ENCODE measurements around the gene WASL.
"Not testable (repeated sequence)": the region's sequence is repeated elsewhere in the genome, so short reads cannot be mapped to it uniquely, and the experiment has no call there.

WASL gene

DNA sequence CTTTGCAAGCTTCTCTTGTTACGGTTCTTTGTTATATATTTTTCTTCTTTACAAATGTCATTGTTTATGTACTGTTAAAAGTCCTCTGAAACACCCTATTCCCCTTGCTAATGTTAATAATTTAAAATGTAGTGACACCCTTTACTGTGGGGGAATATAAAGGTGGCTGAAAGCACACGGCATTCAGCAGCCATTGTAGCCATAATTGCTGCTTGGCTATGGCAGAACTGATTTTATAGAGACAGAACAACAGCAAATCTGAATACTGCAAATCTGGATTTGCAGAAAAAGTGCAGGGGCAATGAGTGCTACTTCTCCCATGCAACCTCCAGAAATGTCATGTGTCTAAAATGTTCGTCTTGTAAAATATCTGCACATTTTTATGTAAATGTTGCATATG lies 3.7 kb upstream of the WASL start:
- H3K36me3 ChIP-seq (ENCODE audit: insufficient read depth, low read length) = no peaks in the 10 kb centered on the region
- H3K9me3 ChIP-seq (ENCODE audit: control insufficient read depth, insufficient read depth, low read length) = no peaks in the 10 kb centered on the region
- no peak overlapping the region for H3K9ac ChIP-seq (ENCODE audit: low read depth, low read length)
- peaks cover 13% of the 10 kb centered on the region; the same call in 1 of the 2 replicates for H3K4me1 ChIP-seq (ENCODE audit: insufficient read depth, low read length)

DNA sequence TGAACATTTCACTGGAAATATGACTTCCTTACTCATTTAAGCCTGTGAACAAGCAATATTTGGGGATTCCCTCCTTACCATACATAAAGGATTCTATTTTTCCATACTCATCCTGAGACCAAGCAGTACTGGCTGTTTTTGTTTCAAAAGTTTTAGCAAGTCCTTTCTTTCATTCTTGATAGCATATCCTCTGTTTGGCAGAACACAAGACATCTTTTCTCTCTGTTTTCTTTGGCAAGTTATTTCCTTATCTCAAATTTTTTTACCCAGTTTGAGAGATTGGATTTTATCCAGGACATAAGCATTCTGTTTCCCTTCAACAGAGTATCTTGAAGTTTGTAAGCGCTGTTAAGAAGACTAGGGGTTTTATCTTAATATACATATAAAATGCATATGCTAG lies 3.0 kb upstream of the WASL start:
- no peak overlapping the region for H3K9ac ChIP-seq (ENCODE audit: low read depth, low read length)
- peaks cover 13% of the 10 kb centered on the region; the same call in 1 of the 2 replicates for H3K4me1 ChIP-seq (ENCODE audit: insufficient read depth, low read length)
- no peaks in the 10 kb centered on the region for H3K36me3 ChIP-seq (ENCODE audit: insufficient read depth, low read length)
- no peaks in the 10 kb centered on the region for H3K9me3 ChIP-seq (ENCODE audit: control insufficient read depth, insufficient read depth, low read length)

DNA sequence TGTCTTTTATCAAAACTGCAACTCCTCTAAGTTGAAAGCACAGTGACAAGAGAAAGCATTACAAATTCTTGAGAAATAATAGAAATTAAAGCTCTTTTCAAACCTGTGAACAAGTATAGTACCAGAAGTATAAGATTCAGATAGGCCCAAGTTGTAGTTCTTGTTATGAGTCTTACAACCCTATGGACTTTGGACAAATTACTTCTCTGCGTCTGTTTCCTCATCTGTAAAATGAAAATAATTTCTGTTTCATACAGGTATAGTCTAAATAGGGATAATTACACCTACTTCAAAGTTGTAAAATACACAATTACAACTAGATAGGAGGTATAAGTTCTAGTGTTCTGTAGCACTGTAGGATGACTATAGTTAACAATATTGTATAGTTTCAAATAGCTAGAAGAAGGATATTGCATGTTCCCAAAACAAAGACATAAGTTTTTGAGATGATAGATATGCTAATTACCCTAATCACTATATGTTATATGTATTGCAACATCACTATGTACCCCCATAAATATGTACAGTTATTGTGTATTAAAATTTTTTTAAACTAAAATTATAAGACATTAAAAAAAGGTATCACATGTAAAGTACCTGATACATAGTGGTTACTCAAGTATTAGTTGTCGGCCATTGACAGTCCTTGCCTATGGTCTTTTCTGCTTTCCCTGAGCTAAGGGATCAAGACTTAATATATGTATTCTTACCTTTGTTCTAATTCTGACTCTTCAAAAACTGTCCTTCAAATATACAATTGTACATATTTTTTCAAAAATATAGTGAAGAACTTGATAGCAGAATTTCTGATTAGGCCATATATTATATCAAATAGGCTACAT lies 1.8 kb upstream of the WASL start:
- Histone ChIP-seq H3K9ac (ENCODE audit: low read depth, low read length) (peak overlapping the region; percentile 48), H3K9me3 (ENCODE audit: control insufficient read depth, insufficient read depth, low read length) (no peaks in the 10 kb centered on the region), H3K4me1 (ENCODE audit: insufficient read depth, low read length) (peaks cover 13% of the 10 kb centered on the region), H3K36me3 (ENCODE audit: insufficient read depth, low read length) (no peaks in the 10 kb centered on the region)

DNA sequence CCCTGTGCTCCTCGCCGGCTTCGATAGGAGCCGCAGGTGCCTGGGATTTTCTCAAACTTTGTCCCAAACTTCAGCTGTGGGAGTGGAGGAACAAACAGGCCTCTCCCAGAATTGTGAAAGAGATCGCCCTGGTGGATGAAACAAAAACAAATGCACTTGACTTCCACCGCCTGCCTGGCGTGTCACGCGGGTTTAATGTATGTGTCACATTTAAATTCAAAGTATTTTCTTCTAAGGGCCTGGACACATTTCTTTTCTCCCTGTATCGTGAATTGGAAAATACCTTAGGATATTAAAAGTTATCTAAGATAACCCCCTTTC lies 694 bp upstream of the WASL start:
- Histone ChIP-seq H3K36me3 (ENCODE audit: insufficient read depth, low read length) (no peaks in the 10 kb centered on the region), H3K4me1 (ENCODE audit: insufficient read depth, low read length) (peaks cover 12% of the 10 kb centered on the region), H3K9ac (ENCODE audit: low read depth, low read length) (peak overlapping the region; percentile 99), H3K9me3 (ENCODE audit: control insufficient read depth, insufficient read depth, low read length) (no peaks in the 10 kb centered on the region)

DNA sequence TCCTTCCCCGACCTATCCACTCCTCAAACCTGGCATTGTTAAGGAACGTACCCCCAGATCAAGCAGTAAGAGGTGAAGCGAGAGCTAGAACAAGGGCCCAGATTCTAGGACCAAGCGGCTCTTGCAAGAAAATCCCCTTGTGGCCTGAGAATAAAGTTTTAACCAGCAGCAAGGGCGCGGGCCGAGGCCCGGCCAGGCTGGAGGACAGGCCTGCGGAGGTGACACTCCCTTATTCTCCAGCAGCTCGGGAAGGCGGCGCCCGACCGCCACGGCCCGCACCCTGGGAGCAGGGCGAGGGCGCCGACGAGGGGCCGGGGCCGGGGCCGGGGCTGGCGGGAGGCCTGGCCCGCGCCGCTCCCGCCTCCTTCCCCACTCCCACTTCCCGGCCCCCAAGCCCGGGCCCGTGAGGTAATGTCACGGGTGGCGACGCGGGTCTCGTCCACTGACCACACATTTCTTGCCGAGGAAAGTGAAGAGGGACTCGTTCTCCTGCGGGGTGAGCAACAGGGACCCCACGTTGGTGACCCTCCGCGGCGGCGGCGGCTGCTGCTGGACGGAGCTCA lies 551 bp downstream of the WASL start:
- peak overlapping the region; percentile 99 for H3K9ac ChIP-seq (ENCODE audit: low read depth, low read length)
- H3K9me3 ChIP-seq (ENCODE audit: control insufficient read depth, insufficient read depth, low read length) = no peaks in the 10 kb centered on the region
- H3K36me3 ChIP-seq (ENCODE audit: insufficient read depth, low read length) = no peaks in the 10 kb centered on the region
- H3K4me1 ChIP-seq (ENCODE audit: insufficient read depth, low read length) = peaks cover 21% of the 10 kb centered on the region

DNA sequence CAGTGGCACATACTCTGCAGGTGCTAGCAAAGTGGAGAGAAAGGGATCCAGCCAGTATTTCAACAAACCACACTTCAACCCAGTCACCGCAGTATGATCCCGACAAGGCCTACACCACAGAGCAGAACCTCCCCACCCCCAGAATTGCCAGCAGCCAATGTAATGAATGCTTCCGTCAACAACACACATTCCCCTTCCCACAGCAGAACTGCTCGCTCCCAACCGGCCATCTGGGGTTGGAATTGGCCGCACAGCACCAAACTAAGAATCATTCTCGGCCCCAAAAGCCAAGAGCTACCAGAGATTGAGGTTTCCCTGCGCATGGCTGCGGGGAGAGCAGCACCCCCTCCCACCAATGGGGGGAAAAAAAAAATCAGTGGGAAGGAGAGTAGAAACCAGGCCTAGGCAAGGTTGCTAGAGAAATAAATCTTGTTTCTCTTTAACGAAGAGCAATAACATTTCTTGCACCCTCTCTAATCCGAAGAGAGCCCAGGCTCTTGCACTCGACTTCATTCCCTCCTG lies 1.1 kb downstream of the WASL start:
- H3K4me1 ChIP-seq (ENCODE audit: insufficient read depth, low read length) = peaks cover 21% of the 10 kb centered on the region
- H3K9ac ChIP-seq (ENCODE audit: low read depth, low read length) = peak overlapping the region; percentile 99
- no peaks in the 10 kb centered on the region for H3K36me3 ChIP-seq (ENCODE audit: insufficient read depth, low read length)
- H3K9me3 ChIP-seq (ENCODE audit: control insufficient read depth, insufficient read depth, low read length) = no peaks in the 10 kb centered on the region

DNA sequence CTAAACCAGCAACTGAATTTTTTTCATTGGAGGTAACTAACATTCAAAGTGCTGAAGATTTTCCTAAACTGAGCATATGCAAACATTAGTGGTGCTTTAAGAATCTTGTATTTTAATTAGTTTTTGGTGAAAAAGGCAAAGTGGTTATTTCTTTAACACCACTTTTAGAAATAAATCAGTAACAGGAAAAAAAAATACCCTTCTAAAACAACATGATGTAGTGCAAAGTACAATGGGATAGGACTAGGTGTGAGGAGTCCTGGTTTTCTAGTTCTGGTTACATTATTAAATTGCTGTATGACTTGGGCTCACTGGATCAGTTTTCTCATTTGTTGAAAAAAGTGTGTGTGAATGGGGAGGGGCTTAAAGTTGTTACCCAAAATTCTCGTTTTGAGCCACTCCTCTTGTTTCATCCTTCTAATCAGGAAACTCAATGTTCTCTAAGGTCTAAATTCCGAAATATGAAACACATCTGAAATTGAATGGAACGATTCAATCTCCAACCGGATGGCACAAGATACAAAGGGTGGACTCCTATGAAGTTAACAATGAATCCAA lies 1.8 kb downstream of the WASL start:
- no peaks in the 10 kb centered on the region for H3K9me3 ChIP-seq (ENCODE audit: control insufficient read depth, insufficient read depth, low read length)
- peaks cover 16% of the 10 kb centered on the region for H3K4me1 ChIP-seq (ENCODE audit: insufficient read depth, low read length)
- peak overlapping the region; percentile 99 for H3K9ac ChIP-seq (ENCODE audit: low read depth, low read length)

DNA sequence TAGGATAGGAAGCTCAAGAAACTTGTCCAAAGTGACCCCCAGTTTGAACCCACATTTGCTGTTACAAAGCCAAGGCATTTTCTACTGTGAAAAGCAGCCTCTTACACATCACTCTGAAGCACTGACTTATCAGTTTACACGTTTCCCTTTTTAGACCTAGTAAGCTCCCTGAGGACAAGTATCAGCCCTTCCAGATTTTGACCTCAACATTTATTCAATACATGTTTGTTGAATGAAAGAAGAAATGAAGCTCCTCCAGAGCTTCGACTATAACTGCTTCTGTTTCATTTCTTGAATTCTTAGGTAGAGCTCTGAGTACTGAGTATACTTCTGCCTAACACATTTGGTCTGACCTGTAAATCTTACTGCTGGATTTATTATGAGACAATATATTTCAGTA lies 2.7 kb downstream of the WASL start:
- Histone ChIP-seq H3K36me3 (ENCODE audit: insufficient read depth, low read length) (no peaks in the 10 kb centered on the region), H3K4me1 (ENCODE audit: insufficient read depth, low read length) (peaks cover 16% of the 10 kb centered on the region), H3K9me3 (ENCODE audit: control insufficient read depth, insufficient read depth, low read length) (no peaks in the 10 kb centered on the region), H3K9ac (ENCODE audit: low read depth, low read length) (peak overlapping the region; percentile 99; the same call in 1 of the 2 replicates)

More for the DNA sequence above, 1.8 kb downstream of the WASL start:
- no peaks in the 10 kb centered on the region for H3K36me3 ChIP-seq (ENCODE audit: insufficient read depth, low read length)

DNA sequence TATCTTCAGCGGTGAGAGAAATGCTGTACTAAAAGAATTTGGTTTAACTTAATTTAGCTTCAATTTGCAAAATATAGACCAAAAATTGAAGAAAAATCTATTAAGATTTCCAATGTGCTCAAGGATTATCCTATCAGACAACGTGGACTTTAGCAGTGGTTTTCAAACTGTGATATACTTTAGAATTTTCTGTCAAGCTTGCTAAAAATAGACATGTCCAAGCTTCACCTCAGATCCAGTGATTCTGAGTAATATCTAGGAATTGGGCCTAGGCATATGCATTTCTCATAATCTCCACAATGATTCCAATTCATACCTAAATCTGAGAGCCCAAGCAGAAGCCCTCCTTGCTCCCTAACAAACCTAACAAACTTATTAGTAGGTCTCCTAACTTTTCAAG lies 3.4 kb downstream of the WASL start:
- H3K4me1 ChIP-seq (ENCODE audit: insufficient read depth, low read length) = peaks cover 16% of the 10 kb centered on the region

DNA sequence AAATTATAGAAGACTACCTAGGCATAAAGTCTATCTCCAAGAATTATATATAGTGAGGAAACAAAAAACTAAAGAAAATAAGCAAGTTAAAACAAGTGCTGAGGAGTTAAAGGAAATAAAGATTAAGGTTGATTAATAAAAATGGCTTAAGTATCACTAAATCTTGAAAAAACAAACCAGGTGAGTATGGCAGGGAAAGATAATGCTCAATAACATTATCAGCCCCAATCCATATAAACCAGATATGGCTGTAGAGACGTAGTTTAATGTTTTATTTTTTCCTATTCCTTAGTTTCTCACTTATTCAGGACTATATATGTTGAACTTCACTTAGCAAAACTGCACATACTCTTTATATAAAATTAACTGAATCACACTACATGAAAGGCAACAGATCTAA lies 4.4 kb downstream of the WASL start:
- H3K36me3 ChIP-seq (ENCODE audit: insufficient read depth, low read length) = no peaks in the 10 kb centered on the region
- H3K9me3 ChIP-seq (ENCODE audit: control insufficient read depth, insufficient read depth, low read length) = no peaks in the 10 kb centered on the region
- peaks cover 16% of the 10 kb centered on the region for H3K4me1 ChIP-seq (ENCODE audit: insufficient read depth, low read length)
- no peak overlapping the region for H3K9ac ChIP-seq (ENCODE audit: low read depth, low read length)

More for the DNA sequence above, 3.4 kb downstream of the WASL start:
- Histone ChIP-seq H3K9ac (ENCODE audit: low read depth, low read length) (no peak overlapping the region), H3K9me3 (ENCODE audit: control insufficient read depth, insufficient read depth, low read length) (no peaks in the 10 kb centered on the region), H3K36me3 (ENCODE audit: insufficient read depth, low read length) (no peaks in the 10 kb centered on the region)

DNA sequence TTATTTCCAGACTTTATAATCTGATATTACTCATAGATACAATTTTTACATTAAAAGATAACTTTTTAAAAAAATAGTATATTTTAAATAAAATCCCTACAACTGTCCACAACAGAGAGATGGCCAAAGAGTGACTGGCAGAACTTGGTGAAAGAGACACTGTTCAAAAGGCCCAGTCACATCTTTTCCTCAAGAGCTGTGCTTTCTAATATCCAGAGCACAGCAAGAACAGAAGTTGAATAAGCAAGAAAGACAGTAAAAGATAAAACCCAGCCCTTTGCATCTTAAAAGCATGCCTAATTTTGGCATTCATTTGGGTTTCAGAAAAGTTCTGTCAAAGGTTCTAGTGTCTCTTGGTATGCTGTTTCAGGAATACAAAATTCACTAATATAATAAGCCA lies 6.9 kb downstream of the WASL start:
- H3K9me3 ChIP-seq (ENCODE audit: control insufficient read depth, insufficient read depth, low read length) = no peaks in the 10 kb centered on the region
- no peak overlapping the region for H3K9ac ChIP-seq (ENCODE audit: low read depth, low read length)
- H3K4me1 ChIP-seq (ENCODE audit: insufficient read depth, low read length) = peaks cover 16% of the 10 kb centered on the region
- H3K36me3 ChIP-seq (ENCODE audit: insufficient read depth, low read length) = no peaks in the 10 kb centered on the region

DNA sequence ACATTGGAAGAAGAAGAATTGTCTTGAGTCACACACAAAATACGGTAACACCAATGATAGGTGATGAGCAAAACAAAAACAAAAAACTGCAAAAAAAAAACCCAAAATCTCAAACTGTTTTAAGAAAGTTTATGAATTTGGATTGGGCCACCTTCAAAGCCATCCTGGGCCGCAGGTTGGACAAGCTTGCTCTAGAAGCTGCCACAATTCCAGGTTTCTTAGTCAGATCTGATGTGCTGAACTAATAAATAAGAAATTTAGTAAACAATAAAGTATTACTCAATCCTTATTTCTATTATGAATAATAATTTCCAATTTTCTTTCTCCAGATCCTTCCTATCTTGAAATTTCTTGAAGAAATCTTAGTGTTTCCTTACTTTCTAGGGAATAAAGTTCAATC lies 10.0 kb downstream of the WASL start:
- Histone ChIP-seq H3K9me3 (ENCODE audit: control insufficient read depth, insufficient read depth, low read length) (no peaks in the 10 kb centered on the region), H3K36me3 (ENCODE audit: insufficient read depth, low read length) (no peaks in the 10 kb centered on the region), H3K4me1 (ENCODE audit: insufficient read depth, low read length) (peaks cover 10% of the 10 kb centered on the region), H3K9ac (ENCODE audit: low read depth, low read length) (no peak overlapping the region)

DNA sequence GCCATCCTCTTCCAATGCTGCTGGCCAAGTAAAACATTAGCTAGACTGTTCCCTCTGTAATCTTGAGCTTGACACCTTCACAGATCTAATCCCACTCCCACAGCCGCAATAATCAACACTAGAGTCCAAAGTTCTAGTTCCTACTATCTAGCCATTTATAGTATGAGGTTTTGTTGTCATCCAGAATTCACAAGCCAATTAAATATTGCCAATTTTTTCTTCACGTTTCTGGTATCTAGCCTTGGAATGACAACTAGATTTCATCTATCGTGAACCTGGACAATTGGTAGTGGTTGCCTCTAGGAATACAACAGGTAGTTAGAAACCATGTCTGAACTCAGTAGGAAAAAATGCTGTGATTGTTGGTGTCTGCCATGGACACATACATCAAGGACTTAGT lies 10.4 kb downstream of the WASL start:
- Histone ChIP-seq H3K4me1 (ENCODE audit: insufficient read depth, low read length) (peaks cover 5% of the 10 kb centered on the region), H3K9ac (ENCODE audit: low read depth, low read length) (no peak overlapping the region), H3K9me3 (ENCODE audit: control insufficient read depth, insufficient read depth, low read length) (no peaks in the 10 kb centered on the region), H3K36me3 (ENCODE audit: insufficient read depth, low read length) (no peaks in the 10 kb centered on the region)

DNA sequence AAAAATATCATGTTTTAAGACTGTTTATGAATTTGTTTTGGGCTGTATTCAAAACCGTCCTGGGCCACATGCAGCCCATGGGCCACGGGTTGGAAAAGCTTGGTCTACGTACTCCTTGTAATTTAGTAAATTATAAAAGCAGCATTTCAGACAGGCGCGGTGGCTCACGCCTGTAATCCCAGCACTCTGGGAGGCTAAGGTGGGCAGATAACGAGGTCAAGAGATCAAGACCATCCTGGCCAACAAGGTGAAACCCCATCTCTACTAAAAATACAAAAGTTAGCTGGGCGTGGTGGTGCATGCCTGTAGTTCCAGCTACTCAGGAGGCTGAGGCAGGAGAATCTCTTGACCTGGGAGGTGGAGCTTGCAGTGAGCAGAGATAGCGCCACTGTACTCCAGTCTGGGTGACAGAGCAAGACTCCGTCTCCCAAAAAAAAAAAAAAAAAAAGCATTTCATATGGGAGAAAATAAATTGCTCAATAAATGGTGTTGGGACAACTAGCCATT lies 11.6 kb downstream of the WASL start:
- not testable (repeated sequence) for H3K4me1 ChIP-seq (ENCODE audit: insufficient read depth, low read length); H3K9me3 ChIP-seq (ENCODE audit: control insufficient read depth, insufficient read depth, low read length); H3K36me3 ChIP-seq (ENCODE audit: insufficient read depth, low read length); H3K9ac ChIP-seq (ENCODE audit: low read depth, low read length)

DNA sequence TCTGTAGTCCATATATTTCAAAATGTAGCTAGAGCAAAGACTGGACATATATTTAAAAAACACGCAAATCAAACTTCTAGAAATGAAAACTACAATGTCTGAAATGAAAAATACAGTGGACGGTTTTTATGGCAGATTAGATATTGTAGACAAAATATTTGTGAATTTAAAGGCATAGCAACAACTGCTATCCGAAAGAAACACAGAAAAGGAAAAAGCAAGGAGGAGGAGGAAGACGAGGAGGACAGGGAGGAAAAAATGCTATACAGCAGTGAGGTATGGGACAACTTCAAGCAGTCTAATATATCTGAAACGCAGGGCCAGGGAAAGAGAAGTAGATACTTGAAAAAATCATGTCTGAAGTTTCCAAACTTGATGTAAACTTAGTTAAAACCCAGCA lies 13.3 kb downstream of the WASL start:
- Histone ChIP-seq H3K9me3 (ENCODE audit: control insufficient read depth, insufficient read depth, low read length) (no peaks in the 10 kb centered on the region), H3K36me3 (ENCODE audit: insufficient read depth, low read length) (no peaks in the 10 kb centered on the region), H3K9ac (ENCODE audit: low read depth, low read length) (no peak overlapping the region), H3K4me1 (ENCODE audit: insufficient read depth, low read length) (no peaks in the 10 kb centered on the region)
